HepG2 (cell line): ENCODE data around the gene ZBTB45. TPM values are rescaled to one million over a fixed set of nuclear protein-coding genes. Genes with fewer than 3 reads are reported as not detected.

Experiments
- CBFB ChIP-seq: sonication (generic); formaldehyde crosslinking; IDR thresholded peaks from 2 replicates; pipeline ENCODE4 v1.4.0; 2020; ENCODE audit warnings: missing genetic modification reagents
- FOXA3 ChIP-seq: IDR thresholded peaks from 2 replicates; pipeline ENCODE4 v1.6.1; 2016; ENCODE audit warnings: missing genetic modification reagents, missing compliant biosample characterization
- HBP1 ChIP-seq: IDR thresholded peaks from 2 replicates; pipeline ENCODE4 v1.6.1; 2016; ENCODE audit warnings: low read depth, control low read depth
- HNRNPLL ChIP-seq: fragments of 200-400 bp; formaldehyde crosslinking; IDR thresholded peaks from 2 replicates; pipeline ENCODE4 v1.6.1; 2017; ENCODE audit warnings: mild to moderate bottlenecking, low read depth, low read length; ENCODE audit not compliant: poor library complexity, severe bottlenecking
- IKZF1 ChIP-seq: fragments of 450-650 bp; IDR thresholded peaks from 2 replicates; pipeline ENCODE4 v1.7.1; 2016
- KDM4B ChIP-seq: sonication (generic); formaldehyde crosslinking; IDR thresholded peaks from 2 replicates; pipeline ENCODE4 v1.4.0; 2020; ENCODE audit warnings: missing genetic modification reagents
- KDM6A ChIP-seq: IDR thresholded peaks from 2 replicates; pipeline ENCODE4 v1.6.1; 2016; ENCODE audit warnings: low read depth
- MAX ChIP-seq: IDR thresholded peaks from 2 replicates; pipeline ENCODE4 v1.6.1; 2012; ENCODE audit warnings: inconsistent platforms
- PAX8 ChIP-seq: sonication (generic); formaldehyde crosslinking; IDR thresholded peaks from 2 replicates; pipeline ENCODE4 v1.8.0; 2022; ENCODE audit warnings: mild to moderate bottlenecking, missing genetic modification reagents, borderline replicate concordance
- SMAD3 ChIP-seq: sonication (generic); formaldehyde crosslinking; IDR thresholded peaks from 2 replicates; pipeline ENCODE4 v1.4.0; 2020; ENCODE audit warnings: missing genetic modification reagents
- SPEN ChIP-seq: sonication (generic); formaldehyde crosslinking; IDR thresholded peaks from 2 replicates; pipeline ENCODE4 v1.5.1; 2020; ENCODE audit warnings: low read depth, mild to moderate bottlenecking, missing genetic modification reagents
- ZNF224 ChIP-seq: sonication (generic); formaldehyde crosslinking; IDR thresholded peaks from 2 replicates; pipeline ENCODE4 v1.5.0; 2020; ENCODE audit warnings: mild to moderate bottlenecking, missing genetic modification reagents
- ZNF264 ChIP-seq: sonication (generic); formaldehyde crosslinking; IDR thresholded peaks from 2 replicates; pipeline ENCODE4 v1.4.0; 2020; ENCODE audit warnings: missing genetic modification reagents
- ZNF274 ChIP-seq: sonication (generic); formaldehyde crosslinking; IDR thresholded peaks from 2 replicates; pipeline ENCODE4 v1.5.1; 2020; ENCODE audit warnings: mild to moderate bottlenecking, missing genetic modification reagents
- ZNF674 ChIP-seq: sonication (generic); formaldehyde crosslinking; IDR thresholded peaks from 2 replicates; pipeline ENCODE4 v1.5.0; 2020; ENCODE audit warnings: low read depth, mild to moderate bottlenecking, missing genetic modification reagents
- ZNF777 ChIP-seq: sonication (generic); formaldehyde crosslinking; IDR thresholded peaks from 2 replicates; pipeline ENCODE4 v1.4.0; 2020; ENCODE audit warnings: missing genetic modification reagents
- ZNF839 ChIP-seq: sonication (generic); formaldehyde crosslinking; IDR thresholded peaks from 2 replicates; pipeline ENCODE4 v1.4.0; 2020; ENCODE audit warnings: missing genetic modification reagents, mild to moderate bottlenecking, borderline replicate concordance
- ZSCAN25 ChIP-seq: sonication (generic); formaldehyde crosslinking; IDR thresholded peaks from 2 replicates; pipeline ENCODE4 v1.8.0; 2022; ENCODE audit warnings: mild to moderate bottlenecking, missing genetic modification reagents
- polyA plus RNA-seq, 8 experiments: library from polyadenylated mRNA; depleted of rRNA in 3 of 8; stranded (reverse) in 7 of 8; unstranded in 1 of 8; fragments of >200 nt; fragmentation: Illumina TruSeq in 4 of 8; extraction: Trizol in 4 of 8; gene quantifications; 2 replicates each; pipeline versions ENCODE4 v1.2.1 to v1.2.3, GENCODE V29; 2011 to 2016; ENCODE audit warnings: low read depth in 4 of 8, missing spikeins in 1 of 8, mixed read lengths in 1 of 8; ENCODE audit not compliant: insufficient read depth in 1 of 8
- total RNA-seq, 5 experiments: library from RNA; depleted of rRNA; stranded (reverse); fragments of >200 nt; fragmentation: Illumina TruSeq; extraction: Trizol; gene quantifications; 2 replicates each; pipeline ENCODE4 v1.2.3, GENCODE V29; 2016; ENCODE audit warnings: low read depth in 1 of 5
- TF ChIP-seq, protein P1 (sequence below): sonication (generic); formaldehyde crosslinking; IDR thresholded peaks from 2 replicates; pipeline ENCODE4 v1.5.0; 2020; ENCODE audit warnings: mild to moderate bottlenecking, missing genetic modification reagents
- TF ChIP-seq, protein P2 (sequence below): sonication (generic); formaldehyde crosslinking; IDR thresholded peaks from 2 replicates; pipeline ENCODE4 v1.5.0; 2020; ENCODE audit warnings: missing genetic modification reagents

The ZBTB45 gene
- total and polyA plus RNA-seq, 2 of the 13 experiments (the other 11 are each of a cell fraction or from before 2014, with no cell fraction given) = 3.0 to 3.7 TPM

DNA sequence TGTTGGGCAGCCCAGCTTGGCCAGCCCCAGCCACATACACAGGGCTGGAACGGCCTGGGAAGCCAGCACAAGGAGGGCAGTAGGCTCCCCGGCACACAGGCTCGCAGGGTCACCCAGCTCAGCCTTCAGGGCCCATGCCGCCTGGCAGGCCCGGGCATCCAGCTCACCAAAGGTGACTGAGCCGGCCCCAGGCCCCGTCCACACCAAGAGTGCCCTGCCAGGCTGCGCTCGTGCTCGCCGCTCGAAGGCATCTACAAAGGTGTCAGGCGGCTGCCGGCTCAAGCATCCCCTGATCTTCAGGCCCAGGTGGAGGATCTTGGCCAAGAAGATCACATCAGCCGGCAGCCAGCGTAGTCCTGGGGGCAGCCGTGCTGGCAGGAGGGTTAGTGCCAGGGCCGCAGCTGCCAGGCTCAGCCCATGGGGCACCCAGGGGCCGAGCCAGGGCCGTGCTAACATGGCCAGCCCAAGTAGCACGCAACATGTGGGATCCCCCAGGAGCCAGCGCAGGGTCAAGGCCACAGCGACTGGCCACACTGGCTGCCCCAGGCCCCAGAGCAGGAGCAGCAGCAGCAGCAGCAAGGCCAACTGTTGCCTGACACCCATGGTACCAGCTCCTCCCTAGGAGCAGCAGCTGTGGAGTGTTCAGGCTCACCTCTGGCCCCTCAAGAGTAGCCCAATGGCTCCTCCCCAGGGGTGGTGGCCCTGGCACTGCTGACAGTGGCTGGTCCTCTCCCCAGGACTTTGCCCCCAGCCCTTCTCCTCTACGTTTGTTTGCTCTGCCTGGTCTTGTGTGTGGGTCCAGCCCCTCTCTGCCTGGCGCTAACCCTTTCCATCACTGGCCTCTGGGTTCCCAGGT is 8.0 kb downstream of the ZBTB45 start, which contains the start of gene SLC27A5 (continued):
- TF ChIP-seq HBP1 (CRISPR knock-in tag) (no peak), IKZF1 (no peak), HNRNPLL (peak; percentile 42), SPEN (CRISPR knock-in tag) (peak; percentile 49; the same call in 1 of the 2 replicates), KDM6A (CRISPR knock-in tag) (peak; percentile 75; the same call in 1 of the 2 replicates), SMAD3 (CRISPR knock-in tag) (no peak), MAX (no peak), ZNF264 (CRISPR knock-in tag) (peak; percentile 86; the same call in 1 of the 2 replicates), FOXA3 (peak; percentile 53), ZNF777 (CRISPR knock-in tag) (peak; percentile 39; the same call in 1 of the 2 replicates), ZNF839 (no peak), KDM4B (no peak), CBFB (CRISPR knock-in tag) (peak; percentile 33; the same call in 1 of the 2 replicates), ZNF674 (CRISPR knock-in tag) (no peak), ZNF274 (CRISPR knock-in tag) (0 out of 2 replicates have a peak, but pooled peaks have one; percentile 19), PAX8 (no peak), ZSCAN25 (CRISPR knock-in tag) (no peak), ZNF224 (CRISPR knock-in tag) (no peak)
- TF ChIP-seq, protein P1, sequence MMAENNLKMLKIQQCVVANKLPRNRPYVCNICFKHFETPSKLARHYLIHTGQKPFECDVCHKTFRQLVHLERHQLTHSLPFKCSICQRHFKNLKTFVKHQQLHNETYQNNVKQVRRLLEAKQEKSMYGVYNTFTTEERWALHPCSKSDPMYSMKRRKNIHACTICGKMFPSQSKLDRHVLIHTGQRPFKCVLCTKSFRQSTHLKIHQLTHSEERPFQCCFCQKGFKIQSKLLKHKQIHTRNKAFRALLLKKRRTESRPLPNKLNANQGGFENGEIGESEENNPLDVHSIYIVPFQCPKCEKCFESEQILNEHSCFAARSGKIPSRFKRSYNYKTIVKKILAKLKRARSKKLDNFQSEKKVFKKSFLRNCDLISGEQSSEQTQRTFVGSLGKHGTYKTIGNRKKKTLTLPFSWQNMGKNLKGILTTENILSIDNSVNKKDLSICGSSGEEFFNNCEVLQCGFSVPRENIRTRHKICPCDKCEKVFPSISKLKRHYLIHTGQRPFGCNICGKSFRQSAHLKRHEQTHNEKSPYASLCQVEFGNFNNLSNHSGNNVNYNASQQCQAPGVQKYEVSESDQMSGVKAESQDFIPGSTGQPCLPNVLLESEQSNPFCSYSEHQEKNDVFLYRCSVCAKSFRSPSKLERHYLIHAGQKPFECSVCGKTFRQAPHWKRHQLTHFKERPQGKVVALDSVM (CRISPR knock-in tag) = no peak
- TF ChIP-seq, protein P2, sequence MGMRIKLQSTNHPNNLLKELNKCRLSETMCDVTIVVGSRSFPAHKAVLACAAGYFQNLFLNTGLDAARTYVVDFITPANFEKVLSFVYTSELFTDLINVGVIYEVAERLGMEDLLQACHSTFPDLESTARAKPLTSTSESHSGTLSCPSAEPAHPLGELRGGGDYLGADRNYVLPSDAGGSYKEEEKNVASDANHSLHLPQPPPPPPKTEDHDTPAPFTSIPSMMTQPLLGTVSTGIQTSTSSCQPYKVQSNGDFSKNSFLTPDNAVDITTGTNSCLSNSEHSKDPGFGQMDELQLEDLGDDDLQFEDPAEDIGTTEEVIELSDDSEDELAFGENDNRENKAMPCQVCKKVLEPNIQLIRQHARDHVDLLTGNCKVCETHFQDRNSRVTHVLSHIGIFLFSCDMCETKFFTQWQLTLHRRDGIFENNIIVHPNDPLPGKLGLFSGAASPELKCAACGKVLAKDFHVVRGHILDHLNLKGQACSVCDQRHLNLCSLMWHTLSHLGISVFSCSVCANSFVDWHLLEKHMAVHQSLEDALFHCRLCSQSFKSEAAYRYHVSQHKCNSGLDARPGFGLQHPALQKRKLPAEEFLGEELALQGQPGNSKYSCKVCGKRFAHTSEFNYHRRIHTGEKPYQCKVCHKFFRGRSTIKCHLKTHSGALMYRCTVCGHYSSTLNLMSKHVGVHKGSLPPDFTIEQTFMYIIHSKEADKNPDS = no peak
